HG02840 (cell line): ENCODE results near the gene CCDC28B.

Experiments
- ATAC-seq: cut with Tn5 transposase; IDR thresholded peaks from one replicate; pipeline ENCODE4 v1.9.1; 2021; ENCODE audit warnings: mild to moderate bottlenecking, moderate library complexity, moderate number of reproducible peaks; ENCODE audit not compliant: unreplicated experiment, low FRiP score

Gene CCDC28B

GRCh38 chr1:32220746-32221580, 20.6 kb downstream of the CCDC28B start:
- no peak for ATAC-seq

GRCh38 chr1:32221581-32221979, 21.2 kb downstream of the CCDC28B start:
- peak; percentile 6 for ATAC-seq

GRCh38 chr1:32221980-32222755, 21.8 kb downstream of the CCDC28B start, which contains the start of the genes EIF3I and TMEM234:
Gene EIF3I (plus strand): TSS chr1:32222407. CDS start chr1:32222442, 35 bp downstream.
Gene TMEM234 (minus strand): TSS chr1:32222353. CDS start chr1:32222322, 31 bp downstream.
- ATAC-seq = peak; percentile 91

GRCh38 chr1:32223683-32224082, 23.3 kb downstream of the CCDC28B start:
- ATAC-seq = no peak

- no peak for ATAC-seq
Observed at GRCh38 chr1:32224285-32224684, 23.9 kb downstream of the CCDC28B start.

GRCh38 chr1:32228771-32229170, 28.4 kb downstream of the CCDC28B start:
- no peak for ATAC-seq

GRCh38 chr1:32231843-32232432, 31.5 kb downstream of the CCDC28B start:
- no peak for ATAC-seq

- no peak for ATAC-seq
Observed at GRCh38 chr1:32232558-32233304, 32.3 kb downstream of the CCDC28B start.

GRCh38 chr1:32234792-32235191, 34.4 kb downstream of the CCDC28B start:
- ATAC-seq = no peak

GRCh38 chr1:32239337-32239736, 38.9 kb downstream of the CCDC28B start:
- no peak for ATAC-seq

- ATAC-seq = no peak
Observed at GRCh38 chr1:32239790-32240139, 39.4 kb downstream of the CCDC28B start.

GRCh38 chr1:32240140-32240951, 40.0 kb downstream of the CCDC28B start:
- no peak for ATAC-seq

- ATAC-seq = no peak
Observed at GRCh38 chr1:32241001-32241763, 40.8 kb downstream of the CCDC28B start.

- ATAC-seq = no peak
Observed at GRCh38 chr1:32242341-32242851, 42.0 kb downstream of the CCDC28B start.

GRCh38 chr1:32246888-32247273, 46.5 kb downstream of the CCDC28B start, which contains the start of gene FAM167B:
Gene FAM167B (plus strand): TSS chr1:32247222. CDS start chr1:32247422, 200 bp downstream.
- no peak for ATAC-seq

GRCh38 chr1:32247452-32247851, 47.1 kb downstream of the CCDC28B start:
- ATAC-seq = no peak

GRCh38 chr1:32247983-32248889, 47.8 kb downstream of the CCDC28B start:
- no peak for ATAC-seq
